PC-3 (cell line): ENCODE data around the gene TGM5. TPM values are rescaled to one million over a fixed set of nuclear protein-coding genes. Genes with fewer than 3 reads are reported as not detected.

Source experiments
- ATAC-seq: fragments of 200-7000 bp; cut with Tn5 transposase; 2 replicates; pipeline ENCODE4 v1.9.1; 2020; ENCODE audit warnings: mild to moderate bottlenecking, moderate library complexity
- BruUV-seq: library from RNA; stranded (reverse); fragments of 400-500 nt; replicated peaks from 2 replicates; lab custom pipeline; 2021; lab: Mats Ljungman, UMichigan
- CTCF ChIA-PET: fragments of 300-600 bp; sonication (Branson Sonifier 250); formaldehyde crosslinking; loops from one replicate; lab custom pipeline; 2022; ENCODE audit warnings: antibody characterized with exemption; lab: Charles Lee
- POLR2A ChIA-PET: fragments of 300-600 bp; sonication (Branson Sonifier 250); formaldehyde crosslinking; loops from one replicate; lab custom pipeline; 2022; ENCODE audit warnings: antibody characterized with exemption; ENCODE audit not compliant: unreplicated experiment; lab: Charles Lee
- DNase-seq: peaks from one replicate; pipeline ENCODE4 v3.0.0-alpha.2; 2015
- H2AFZ ChIP-seq: fragments of 300-600 bp; sonication (generic); 2 replicates; pipeline ENCODE4 v1.6.0; 2016; ENCODE audit warnings: antibody characterized with exemption, low read length
- H3F3A ChIP-seq: fragments of 300-600 bp; sonication (generic); one replicate; pipeline ENCODE4 v1.6.0; 2017; ENCODE audit warnings: antibody characterized with exemption, low read length, control low read depth, mild to moderate bottlenecking; ENCODE audit not compliant: unreplicated experiment
- H3K27ac ChIP-seq: fragments of 300-600 bp; sonication (generic); 2 replicates; pipeline ENCODE4 v1.5.1; 2016; ENCODE audit warnings: mild to moderate bottlenecking, low read length
- H3K27me3 ChIP-seq: fragments of 300-600 bp; sonication (generic); 2 replicates; pipeline ENCODE4 v1.6.1; 2016; ENCODE audit warnings: low read length, mixed read lengths
- H3K36me3 ChIP-seq: fragments of 300-600 bp; sonication (generic); 2 replicates; pipeline ENCODE4 v1.6.1; 2016; ENCODE audit warnings: low read depth, mixed run types, low read length, mixed read lengths
- H3K4me1 ChIP-seq: fragments of 300-600 bp; sonication (generic); 2 replicates; pipeline ENCODE4 v1.5.1; 2016; ENCODE audit warnings: low read length; ENCODE audit not compliant: insufficient read depth
- H3K4me2 ChIP-seq: fragments of 300-600 bp; sonication (generic); 2 replicates; pipeline ENCODE4 v1.6.0; 2016; ENCODE audit warnings: low read length
- H3K4me3 ChIP-seq: fragments of 300-600 bp; sonication (generic); 2 replicates; pipeline ENCODE4 v1.5.1; 2016; ENCODE audit warnings: mild to moderate bottlenecking, low read length, mixed read lengths
- H3K79me2 ChIP-seq: fragments of 300-600 bp; sonication (generic); 2 replicates; pipeline ENCODE4 v1.6.1; 2017; ENCODE audit warnings: low read length, mixed read lengths
- H3K9ac ChIP-seq: fragments of 300-600 bp; sonication (generic); 2 replicates; pipeline ENCODE4 v1.6.0; 2016; ENCODE audit warnings: mild to moderate bottlenecking, low read length
- H3K9me2 ChIP-seq: fragments of 300-600 bp; sonication (generic); replicated peaks from 2 replicates; pipeline ENCODE4 v1.6.1; 2016; ENCODE audit warnings: mixed run types, low read length, mixed read lengths
- H3K9me3 ChIP-seq: fragments of 300-600 bp; sonication (generic); 2 replicates; pipeline ENCODE4 v1.6.1; 2016; ENCODE audit warnings: low read length, mixed read lengths
- H4K20me1 ChIP-seq: fragments of 300-600 bp; sonication (generic); 2 replicates; pipeline ENCODE4 v1.6.1; 2016; ENCODE audit warnings: low read length, mixed read lengths
- CTCF ChIP-seq: fragments of 300-600 bp; sonication (generic); conservative IDR thresholded peaks from 2 replicates; pipeline ENCODE4 v1.5.1; 2017; ENCODE audit warnings: antibody characterized with exemption, low read depth, mild to moderate bottlenecking, low read length
- EZH2 ChIP-seq: fragments of 300-600 bp; sonication (generic); IDR thresholded peaks from one replicate; pipeline ENCODE4 v1.6.1; 2017; ENCODE audit warnings: antibody characterized with exemption, mild to moderate bottlenecking, low read length; ENCODE audit not compliant: unreplicated experiment
- EZH2phosphoT487 ChIP-seq: fragments of 300-600 bp; sonication (generic); IDR thresholded peaks from 2 replicates; pipeline ENCODE4 v1.6.1; 2018; ENCODE audit warnings: mild to moderate bottlenecking, antibody characterized with exemption, low read length, borderline replicate concordance
- intact Hi-C: fragments of 100-400 bp; cut with micrococcal nuclease; formaldehyde crosslinking; loops from 2 replicates; pipeline ENCODE4 v1.9.0; 2023
- total RNA-seq: library from RNA; depleted of rRNA; stranded (reverse); fragments of >200 nt; gene quantifications from 2 replicates; pipeline ENCODE4 v1.2.3, GENCODE V29; 2014

Gene TGM5
- total RNA-seq, 1 experiment from 2014 or later = not detected

- Histone ChIP-seq H3K9me2 (no peaks in the 10 kb centered on the region), H3F3A (no peaks in the 10 kb centered on the region), H3K27me3 (peaks cover 49% of the 10 kb centered on the region), H3K79me2 (no peaks in the 10 kb centered on the region), H3K27ac (no peak overlapping the region), H3K36me3 (no peaks in the 10 kb centered on the region), H3K9ac (no peak overlapping the region), H3K4me1 (no peaks in the 10 kb centered on the region), H4K20me1 (no peaks in the 10 kb centered on the region), H3K9me3 (no peaks in the 10 kb centered on the region), H3K4me3 (no peak overlapping the region), H2AFZ (no peak overlapping the region), H3K4me2 (no peak overlapping the region)
- POLR2A ChIA-PET = no interaction called here
- ATAC-seq (no peak), DNase-seq (no peak)
- TF ChIP-seq CTCF = no peak
- TF ChIP-seq EZH2 = no peak
- TF ChIP-seq EZH2phosphoT487 = no peak
- CTCF ChIA-PET = no interaction called here
- no TSS peak for BruUV-seq
- intact Hi-C loops = no loop called here
Observed at GRCh38 chr15:43266386-43266785, 342 bp downstream of the TGM5 start.

- H3K4me2 ChIP-seq = no peak overlapping the region
- DNase-seq (no peak), ATAC-seq (no peak)
- CTCF ChIA-PET = no interaction called here
- H3K9me3 ChIP-seq = no peaks in the 10 kb centered on the region
- H3K4me1 ChIP-seq = no peaks in the 10 kb centered on the region
- peaks cover 45% of the 10 kb centered on the region for H3K27me3 ChIP-seq
- no peak overlapping the region for H3K27ac ChIP-seq
- no peak overlapping the region for H3K9ac ChIP-seq
- POLR2A ChIA-PET = no interaction called here
- no peaks in the 10 kb centered on the region for H3K36me3 ChIP-seq
- no peaks in the 10 kb centered on the region for H4K20me1 ChIP-seq
- BruUV-seq = no TSS peak
- H3F3A ChIP-seq = no peaks in the 10 kb centered on the region
- H3K79me2 ChIP-seq = no peaks in the 10 kb centered on the region
- H3K4me3 ChIP-seq = no peak overlapping the region
- H3K9me2 ChIP-seq = no peaks in the 10 kb centered on the region
- no peak overlapping the region for H2AFZ ChIP-seq
- TF ChIP-seq CTCF (no peak), EZH2 (no peak), EZH2phosphoT487 (no peak)
- intact Hi-C loops = no loop called here
Observed at GRCh38 chr15:43260011-43260615, 6.6 kb downstream of the TGM5 start.

GRCh38 chr15:43258781-43259180 is 7.9 kb downstream of the TGM5 start:
- H3F3A ChIP-seq = no peaks in the 10 kb centered on the region
- no peak overlapping the region for H2AFZ ChIP-seq
- H4K20me1 ChIP-seq = no peaks in the 10 kb centered on the region
- POLR2A ChIA-PET = no interaction called here
- H3K27me3 ChIP-seq = peaks cover 33% of the 10 kb centered on the region
- no peaks in the 10 kb centered on the region for H3K79me2 ChIP-seq
- H3K27ac ChIP-seq = no peak overlapping the region
- intact Hi-C loops = no loop called here
- peaks cover 6% of the 10 kb centered on the region; the same call in 1 of the 2 replicates for H3K4me1 ChIP-seq
- H3K4me3 ChIP-seq = no peak overlapping the region
- no peak overlapping the region for H3K9ac ChIP-seq
- no peak overlapping the region for H3K4me2 ChIP-seq
- H3K9me3 ChIP-seq = no peaks in the 10 kb centered on the region
- ATAC-seq = no peak
- no TSS peak for BruUV-seq
- H3K36me3 ChIP-seq = no peaks in the 10 kb centered on the region
- CTCF ChIA-PET = no interaction called here
- no peak for TF ChIP-seq CTCF
- TF ChIP-seq EZH2 = no peak
- no peak for TF ChIP-seq EZH2phosphoT487
- no peak for DNase-seq
- H3K9me2 ChIP-seq = no peaks in the 10 kb centered on the region
